Caco-2 (cell line): Measurements from ENCODE around the gene TMTC2. TPM values are rescaled to one million over a fixed set of nuclear protein-coding genes. Genes with fewer than 3 reads are reported as not detected.

Experiments used
- BruUV-seq: library from RNA; stranded (reverse); fragments of 400-500 nt; replicated peaks from 2 replicates; lab custom pipeline; 2021; lab: Mats Ljungman, UMichigan
- CTCF ChIA-PET: fragments of 300-600 bp; sonication (Branson Sonifier 250); formaldehyde crosslinking; loops from one replicate; lab custom pipeline; 2022; ENCODE audit warnings: antibody characterized with exemption; lab: Charles Lee
- POLR2A ChIA-PET: fragments of 300-600 bp; sonication (Branson Sonifier 250); formaldehyde crosslinking; loops from one replicate; lab custom pipeline; 2022; ENCODE audit warnings: antibody characterized with exemption; lab: Charles Lee
- DNase-seq, 2 experiments: peaks; one replicate each; pipeline versions ENCODE4 v3.0.0 to v3.0.0-alpha.2; 2020 to 2022
- H3K27me3 ChIP-seq: replicated peaks from 2 replicates; pipeline ENCODE4 v1.6.0; 2011; ENCODE audit warnings: low read length; ENCODE audit not compliant: control insufficient read depth, insufficient read depth
- H3K36me3 ChIP-seq: 2 replicates; pipeline ENCODE4 v1.5.1; 2011; ENCODE audit warnings: low read length; ENCODE audit not compliant: control insufficient read depth, insufficient read depth
- H3K4me1 ChIP-seq: fragments of 250-450 bp; sonication (Bioruptor Pico); 2 replicates; pipeline ENCODE4 v1.5.1; 2020; ENCODE audit warnings: mild to moderate bottlenecking
- H3K4me3 ChIP-seq: 2 replicates; pipeline ENCODE4 v1.5.1; 2011; ENCODE audit warnings: low read depth, mild to moderate bottlenecking, control low read depth, low read length
- H3K9me3 ChIP-seq: fragments of 250-450 bp; sonication (Bioruptor Pico); 2 replicates; pipeline ENCODE4 v1.5.1; 2020; ENCODE audit warnings: mild to moderate bottlenecking, moderate library complexity
- H3K27ac Mint-ChIP-seq: one replicate; pipeline ENCODE4 v1.8.0; 2022; ENCODE audit warnings: mixed read lengths; ENCODE audit not compliant: unreplicated experiment
- H3K27me3 Mint-ChIP-seq: one replicate; pipeline ENCODE4 v1.8.0; 2022; ENCODE audit warnings: mixed read lengths; ENCODE audit not compliant: insufficient read depth, unreplicated experiment
- H3K36me3 Mint-ChIP-seq: one replicate; pipeline ENCODE4 v1.8.0; 2022; ENCODE audit warnings: mild to moderate bottlenecking, mixed read lengths; ENCODE audit not compliant: insufficient read depth, unreplicated experiment
- H3K4me1 Mint-ChIP-seq: one replicate; pipeline ENCODE4 v1.8.0; 2022; ENCODE audit warnings: low read depth, mixed read lengths; ENCODE audit not compliant: unreplicated experiment
- H3K4me3 Mint-ChIP-seq: one replicate; pipeline ENCODE4 v1.8.0; 2022; ENCODE audit warnings: mild to moderate bottlenecking, moderate library complexity, mixed read lengths; ENCODE audit not compliant: unreplicated experiment
- H3K9me3 Mint-ChIP-seq: one replicate; pipeline ENCODE4 v1.8.0; 2022; ENCODE audit warnings: mixed read lengths; ENCODE audit not compliant: unreplicated experiment
- CTCF ChIP-seq, 2 experiments: fragments of 200-600 bp in 1 of 2; IDR thresholded peaks; 1 replicate in 1 of 2; 2 replicates in 1 of 2; pipeline versions ENCODE4 v1.5.1 to v1.8.0; 2011 to 2022; ENCODE audit warnings: antibody characterized with exemption in 1 of 2, control low read depth in 1 of 2, inconsistent platforms in 1 of 2, low read depth in 1 of 2, low read length in 1 of 2, mild to moderate bottlenecking in 1 of 2, moderate library complexity in 1 of 2; ENCODE audit not compliant: insufficient read depth in 1 of 2, severe bottlenecking in 1 of 2, unreplicated experiment in 1 of 2
- intact Hi-C: fragments of 100-400 bp; cut with micrococcal nuclease; formaldehyde crosslinking; loops from one replicate; pipeline ENCODE4 v1.10.0; 2022; ENCODE audit not compliant: unreplicated experiment
- total RNA-seq: library from RNA; stranded (reverse); gene quantifications from 2 replicates; pipeline ENCODE4 v1.2.3, GENCODE V29; 2022

The TMTC2 gene
- total RNA-seq, 1 experiment from 2014 or later: 2.2 TPM

- Histone ChIP-seq H3K4me1 (no peaks in the 10 kb centered on the region), H3K9me3 (no peaks in the 10 kb centered on the region), H3K27me3 (no peaks in the 10 kb centered on the region), H3K4me3 (no peak overlapping the region), H3K36me3 (no peaks in the 10 kb centered on the region)
- no TSS peak for BruUV-seq
- Mint-ChIP-seq H3K4me3 (no peak overlapping the region), H3K36me3 (no peaks in the 10 kb centered on the region), H3K27ac (no peak overlapping the region), H3K27me3 (no peaks in the 10 kb centered on the region), H3K9me3 (no peaks in the 10 kb centered on the region), H3K4me1 (no peaks in the 10 kb centered on the region)
- POLR2A ChIA-PET: no interaction called here
- DNase-seq: no peak
- CTCF ChIA-PET: no interaction called here
- intact Hi-C loops: no loop called here
- no peak for TF ChIP-seq CTCF (IDR thresholded peaks at IDR 0.05; ENCODE audit: insufficient read depth in 1 of 2, low read depth in 1 of 2, low read length in 1 of 2, severe bottlenecking in 1 of 2, unreplicated experiment in 1 of 2)
These were observed 96.7 kb downstream of the TMTC2 start for GRCh38 chr12:82783435-82783834.

GRCh38 chr12:82787016-82787415 lies 100.3 kb downstream of the TMTC2 start:
- Mint-ChIP-seq H3K4me3 (no peak overlapping the region), H3K27me3 (no peaks in the 10 kb centered on the region), H3K9me3 (no peaks in the 10 kb centered on the region), H3K36me3 (no peaks in the 10 kb centered on the region), H3K27ac (no peak overlapping the region), H3K4me1 (no peaks in the 10 kb centered on the region)
- ChIA-PET CTCF (no interaction called here), POLR2A (no interaction called here)
- BruUV-seq: no TSS peak
- no peaks in the 10 kb centered on the region for H3K36me3 ChIP-seq
- intact Hi-C loops: no loop called here
- H3K4me1 ChIP-seq: no peaks in the 10 kb centered on the region
- no peak for TF ChIP-seq CTCF (IDR thresholded peaks at IDR 0.05; ENCODE audit: insufficient read depth in 1 of 2, low read depth in 1 of 2, low read length in 1 of 2, severe bottlenecking in 1 of 2, unreplicated experiment in 1 of 2)
- no peak for DNase-seq
- no peaks in the 10 kb centered on the region for H3K27me3 ChIP-seq
- H3K9me3 ChIP-seq: no peaks in the 10 kb centered on the region
- no peak overlapping the region for H3K4me3 ChIP-seq

GRCh38 chr12:82788594-82788993 lies 101.9 kb downstream of the TMTC2 start:
- Histone ChIP-seq H3K27me3 (no peaks in the 10 kb centered on the region), H3K4me1 (no peaks in the 10 kb centered on the region), H3K9me3 (no peaks in the 10 kb centered on the region), H3K4me3 (no peak overlapping the region), H3K36me3 (no peaks in the 10 kb centered on the region)
- DNase-seq: no peak
- Mint-ChIP-seq H3K27me3 (no peaks in the 10 kb centered on the region), H3K9me3 (no peaks in the 10 kb centered on the region), H3K4me3 (no peak overlapping the region), H3K36me3 (no peaks in the 10 kb centered on the region), H3K4me1 (no peaks in the 10 kb centered on the region), H3K27ac (no peak overlapping the region)
- no peak for TF ChIP-seq CTCF (IDR thresholded peaks at IDR 0.05; ENCODE audit: insufficient read depth in 1 of 2, low read depth in 1 of 2, low read length in 1 of 2, severe bottlenecking in 1 of 2, unreplicated experiment in 1 of 2)
- ChIA-PET CTCF (no interaction called here), POLR2A (no interaction called here)
- BruUV-seq: no TSS peak
- intact Hi-C loops: no loop called here
